Measurements from ENCODE around the gene ADARB2. TPM values are rescaled to one million over a fixed set of nuclear protein-coding genes. Genes with fewer than 3 reads are reported as not detected.

ADARB2 gene
- total and polyA plus RNA-seq, 2 experiments from 2014 or later, result 2.0 to 5.0 TPM

DNA sequence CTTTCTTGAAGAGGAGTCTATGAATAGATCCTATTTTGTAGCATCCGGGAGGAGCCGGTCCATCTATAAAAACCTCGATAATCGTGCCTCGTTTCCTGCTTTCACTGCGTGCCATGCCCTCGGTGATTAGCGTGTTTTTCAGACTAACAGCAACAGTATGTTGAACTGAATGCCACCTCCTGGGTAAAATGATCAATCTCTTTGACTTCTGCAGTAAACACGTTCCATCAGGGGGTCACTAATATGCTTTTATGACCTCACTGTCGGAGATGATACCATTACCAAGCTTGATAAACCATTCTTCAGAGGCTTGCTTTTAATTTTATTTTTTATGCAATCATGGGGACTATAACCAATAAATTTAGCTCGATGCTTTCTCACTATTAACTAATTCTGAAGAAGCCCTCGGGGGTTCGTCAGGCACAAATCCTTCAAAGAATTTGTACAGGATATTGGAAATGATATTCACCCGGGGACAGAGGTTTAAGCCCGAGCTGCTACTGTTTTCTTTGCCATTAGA lies 228.3 kb downstream of the ADARB2 start (continued):
- TF ChIP-seq, protein P1, sequence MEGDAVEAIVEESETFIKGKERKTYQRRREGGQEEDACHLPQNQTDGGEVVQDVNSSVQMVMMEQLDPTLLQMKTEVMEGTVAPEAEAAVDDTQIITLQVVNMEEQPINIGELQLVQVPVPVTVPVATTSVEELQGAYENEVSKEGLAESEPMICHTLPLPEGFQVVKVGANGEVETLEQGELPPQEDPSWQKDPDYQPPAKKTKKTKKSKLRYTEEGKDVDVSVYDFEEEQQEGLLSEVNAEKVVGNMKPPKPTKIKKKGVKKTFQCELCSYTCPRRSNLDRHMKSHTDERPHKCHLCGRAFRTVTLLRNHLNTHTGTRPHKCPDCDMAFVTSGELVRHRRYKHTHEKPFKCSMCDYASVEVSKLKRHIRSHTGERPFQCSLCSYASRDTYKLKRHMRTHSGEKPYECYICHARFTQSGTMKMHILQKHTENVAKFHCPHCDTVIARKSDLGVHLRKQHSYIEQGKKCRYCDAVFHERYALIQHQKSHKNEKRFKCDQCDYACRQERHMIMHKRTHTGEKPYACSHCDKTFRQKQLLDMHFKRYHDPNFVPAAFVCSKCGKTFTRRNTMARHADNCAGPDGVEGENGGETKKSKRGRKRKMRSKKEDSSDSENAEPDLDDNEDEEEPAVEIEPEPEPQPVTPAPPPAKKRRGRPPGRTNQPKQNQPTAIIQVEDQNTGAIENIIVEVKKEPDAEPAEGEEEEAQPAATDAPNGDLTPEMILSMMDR (conservative IDR thresholded peaks at IDR 0.05; ENCODE audit: low read depth in 2 of 2), result no peak
- TF ChIP-seq ZNF114 (CRISPR knock-in tag; IDR thresholded peaks at IDR 0.05), result no peak
- TF ChIP-seq POLR2AphosphoS5 (IDR thresholded peaks at IDR 0.05; ENCODE audit: low read depth), result no peak
- no peak for TF ChIP-seq STAT1 (IDR thresholded peaks at IDR 0.05; ENCODE audit: unreplicated experiment)
- no peak for TF ChIP-seq CREB1 (CRISPR knock-in tag; IDR thresholded peaks at IDR 0.05; ENCODE audit: low read depth)
- no peak for TF ChIP-seq NANOG (IDR thresholded peaks at IDR 0.05; ENCODE audit: borderline replicate concordance)

DNA sequence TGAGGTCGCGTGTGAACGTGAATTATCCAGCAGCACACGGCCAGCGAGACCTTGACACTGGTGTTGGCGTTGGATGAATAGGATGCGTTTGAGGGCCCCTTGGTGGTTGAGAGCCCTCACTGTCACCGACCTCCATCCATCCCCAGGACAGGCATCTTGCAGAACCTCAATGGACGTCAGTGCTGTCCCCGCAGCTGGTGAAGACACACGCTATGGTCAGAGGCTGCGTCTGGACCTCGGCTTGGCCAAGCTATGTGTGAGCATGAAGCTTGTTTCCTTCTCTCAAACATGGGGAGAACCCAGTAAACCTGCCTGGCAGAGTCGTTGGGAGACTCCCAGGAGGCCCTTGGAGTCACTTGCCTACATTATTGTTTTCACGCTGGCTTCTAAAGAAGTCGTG lies 229.2 kb downstream of the ADARB2 start:
- Mint-ChIP-seq H3K27me3 (ENCODE audit: insufficient read depth, low read depth, poor library complexity) (peaks cover 3% of the 10 kb centered on the region), H3K27ac (no peak overlapping the region), H3K9me3 (peaks cover 7% of the 10 kb centered on the region), H3K4me1 (peaks cover 5% of the 10 kb centered on the region; the same call in 1 of the 3 replicates), H3K36me3 (ENCODE audit: low read depth) (no peaks in the 10 kb centered on the region), H3K4me3 (no peak overlapping the region)
- H3K4me1 ChIP-seq (ENCODE audit: insufficient read depth), result no peaks in the 10 kb centered on the region
- TF ChIP-seq EZH2 (IDR thresholded peaks at IDR 0.05; ENCODE audit: low read depth, unreplicated experiment) (no peak), ZNF114 (CRISPR knock-in tag; IDR thresholded peaks at IDR 0.05) (no peak), CREB1 (CRISPR knock-in tag; IDR thresholded peaks at IDR 0.05; ENCODE audit: low read depth) (no peak), STAT1 (IDR thresholded peaks at IDR 0.05; ENCODE audit: unreplicated experiment) (no peak), EZH2phosphoT487 (IDR thresholded peaks at IDR 0.05; ENCODE audit: unreplicated experiment) (no peak), ZNF331 (CRISPR knock-in tag; IDR thresholded peaks at IDR 0.05; ENCODE audit: low read depth) (no peak)
- TF ChIP-seq, protein P2, sequence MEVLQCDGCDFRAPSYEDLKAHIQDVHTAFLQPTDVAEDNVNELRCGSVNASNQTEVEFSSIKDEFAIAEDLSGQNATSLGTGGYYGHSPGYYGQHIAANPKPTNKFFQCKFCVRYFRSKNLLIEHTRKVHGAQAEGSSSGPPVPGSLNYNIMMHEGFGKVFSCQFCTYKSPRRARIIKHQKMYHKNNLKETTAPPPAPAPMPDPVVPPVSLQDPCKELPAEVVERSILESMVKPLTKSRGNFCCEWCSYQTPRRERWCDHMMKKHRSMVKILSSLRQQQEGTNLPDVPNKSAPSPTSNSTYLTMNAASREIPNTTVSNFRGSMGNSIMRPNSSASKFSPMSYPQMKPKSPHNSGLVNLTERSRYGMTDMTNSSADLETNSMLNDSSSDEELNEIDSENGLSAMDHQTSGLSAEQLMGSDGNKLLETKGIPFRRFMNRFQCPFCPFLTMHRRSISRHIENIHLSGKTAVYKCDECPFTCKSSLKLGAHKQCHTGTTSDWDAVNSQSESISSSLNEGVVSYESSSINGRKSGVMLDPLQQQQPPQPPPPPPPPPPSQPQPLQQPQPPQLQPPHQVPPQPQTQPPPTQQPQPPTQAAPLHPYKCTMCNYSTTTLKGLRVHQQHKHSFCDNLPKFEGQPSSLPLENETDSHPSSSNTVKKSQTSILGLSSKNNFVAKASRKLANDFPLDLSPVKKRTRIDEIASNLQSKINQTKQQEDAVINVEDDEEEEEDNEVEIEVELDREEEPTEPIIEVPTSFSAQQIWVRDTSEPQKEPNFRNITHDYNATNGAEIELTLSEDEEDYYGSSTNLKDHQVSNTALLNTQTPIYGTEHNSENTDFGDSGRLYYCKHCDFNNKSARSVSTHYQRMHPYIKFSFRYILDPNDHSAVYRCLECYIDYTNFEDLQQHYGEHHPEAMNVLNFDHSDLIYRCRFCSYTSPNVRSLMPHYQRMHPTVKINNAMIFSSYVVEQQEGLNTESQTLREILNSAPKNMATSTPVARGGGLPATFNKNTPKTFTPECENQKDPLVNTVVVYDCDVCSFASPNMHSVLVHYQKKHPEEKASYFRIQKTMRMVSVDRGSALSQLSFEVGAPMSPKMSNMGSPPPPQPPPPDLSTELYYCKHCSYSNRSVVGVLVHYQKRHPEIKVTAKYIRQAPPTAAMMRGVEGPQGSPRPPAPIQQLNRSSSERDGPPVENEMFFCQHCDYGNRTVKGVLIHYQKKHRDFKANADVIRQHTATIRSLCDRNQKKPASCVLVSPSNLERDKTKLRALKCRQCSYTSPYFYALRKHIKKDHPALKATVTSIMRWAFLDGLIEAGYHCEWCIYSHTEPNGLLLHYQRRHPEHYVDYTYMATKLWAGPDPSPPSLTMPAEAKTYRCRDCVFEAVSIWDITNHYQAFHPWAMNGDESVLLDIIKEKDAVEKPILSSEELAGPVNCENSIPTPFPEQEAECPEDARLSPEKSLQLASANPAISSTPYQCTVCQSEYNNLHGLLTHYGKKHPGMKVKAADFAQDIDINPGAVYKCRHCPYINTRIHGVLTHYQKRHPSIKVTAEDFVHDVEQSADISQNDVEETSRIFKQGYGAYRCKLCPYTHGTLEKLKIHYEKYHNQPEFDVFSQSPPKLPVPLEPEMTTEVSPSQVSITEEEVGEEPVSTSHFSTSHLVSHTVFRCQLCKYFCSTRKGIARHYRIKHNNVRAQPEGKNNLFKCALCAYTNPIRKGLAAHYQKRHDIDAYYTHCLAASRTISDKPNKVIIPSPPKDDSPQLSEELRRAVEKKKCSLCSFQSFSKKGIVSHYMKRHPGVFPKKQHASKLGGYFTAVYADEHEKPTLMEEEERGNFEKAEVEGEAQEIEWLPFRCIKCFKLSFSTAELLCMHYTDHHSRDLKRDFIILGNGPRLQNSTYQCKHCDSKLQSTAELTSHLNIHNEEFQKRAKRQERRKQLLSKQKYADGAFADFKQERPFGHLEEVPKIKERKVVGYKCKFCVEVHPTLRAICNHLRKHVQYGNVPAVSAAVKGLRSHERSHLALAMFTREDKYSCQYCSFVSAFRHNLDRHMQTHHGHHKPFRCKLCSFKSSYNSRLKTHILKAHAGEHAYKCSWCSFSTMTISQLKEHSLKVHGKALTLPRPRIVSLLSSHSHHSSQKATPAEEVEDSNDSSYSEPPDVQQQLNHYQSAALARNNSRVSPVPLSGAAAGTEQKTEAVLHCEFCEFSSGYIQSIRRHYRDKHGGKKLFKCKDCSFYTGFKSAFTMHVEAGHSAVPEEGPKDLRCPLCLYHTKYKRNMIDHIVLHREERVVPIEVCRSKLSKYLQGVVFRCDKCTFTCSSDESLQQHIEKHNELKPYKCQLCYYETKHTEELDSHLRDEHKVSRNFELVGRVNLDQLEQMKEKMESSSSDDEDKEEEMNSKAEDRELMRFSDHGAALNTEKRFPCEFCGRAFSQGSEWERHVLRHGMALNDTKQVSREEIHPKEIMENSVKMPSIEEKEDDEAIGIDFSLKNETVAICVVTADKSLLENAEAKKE (CRISPR knock-in tag; IDR thresholded peaks at IDR 0.05), result no peak
- TF ChIP-seq, protein P1 (conservative IDR thresholded peaks at IDR 0.05; ENCODE audit: low read depth in 2 of 2), result no peak
- H3K79me2 ChIP-seq (replicated peaks; ENCODE audit: insufficient read depth), result no peaks in the 10 kb centered on the region
- H3K27me3 ChIP-seq (ENCODE audit: insufficient read depth), result no peaks in the 10 kb centered on the region
- no peak overlapping the region for H3K4me2 ChIP-seq
- H3F3A ChIP-seq (replicated peaks; ENCODE audit: low read depth), result no peaks in the 10 kb centered on the region
- peaks cover 9% of the 10 kb centered on the region; the same call in 1 of the 2 replicates for H3K9me2 ChIP-seq (ENCODE audit: insufficient read depth)
- no peak overlapping the region for H2AFZ ChIP-seq
- no peaks in the 10 kb centered on the region for H3K36me3 ChIP-seq (ENCODE audit: insufficient read depth)
- DNase-seq (ENCODE audit: low spot score), result no peak
- H4K20me1 ChIP-seq (replicated peaks; ENCODE audit: insufficient read depth), result no peaks in the 10 kb centered on the region
- H3K4me3 ChIP-seq, result no peak overlapping the region
- no peak for ATAC-seq
- H3K27ac ChIP-seq (ENCODE audit: low read depth), result no peak overlapping the region
